HG03064 (cell line): Measurements from ENCODE around the gene GOLT1A.
"Not testable (repeated sequence)": the region's sequence is repeated elsewhere in the genome, so short reads cannot be mapped to it uniquely, and the experiment has no call there.

Experiments
- ATAC-seq: cut with Tn5 transposase; IDR thresholded peaks from one replicate; pipeline ENCODE4 v1.9.1; 2021; ENCODE audit warnings: low read depth; ENCODE audit not compliant: unreplicated experiment

GOLT1A gene

GRCh38 chr1:204249736-204250427 is 36.1 kb upstream of the GOLT1A start:
- ATAC-seq = no peak

- no peak for ATAC-seq
Observed at GRCh38 chr1:204248954-204249353, 35.2 kb upstream of the GOLT1A start.

- ATAC-seq = no peak
Observed at GRCh38 chr1:204246876-204247275, 33.1 kb upstream of the GOLT1A start.

DNA sequence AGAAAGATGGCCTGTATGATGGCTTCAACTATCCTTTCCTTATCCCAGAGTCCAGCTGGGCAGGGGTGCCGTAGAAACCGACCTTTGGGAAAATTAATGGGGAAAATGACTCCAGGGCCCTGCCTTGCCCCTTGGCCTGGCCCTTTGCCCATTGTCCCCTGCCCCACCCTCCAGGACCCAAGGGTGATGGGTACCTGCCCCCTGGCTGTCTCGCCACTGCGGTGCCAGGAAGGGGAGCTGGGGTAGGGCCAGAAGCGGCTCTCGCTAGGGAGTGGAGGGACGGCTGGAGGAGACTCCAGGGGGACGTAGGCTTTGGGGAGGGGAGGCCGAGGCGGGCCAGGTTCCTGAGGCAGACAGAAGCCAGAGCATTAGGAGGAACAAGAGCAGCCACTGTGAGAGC is 29.1 kb upstream of the GOLT1A start:
- no peak for ATAC-seq

DNA sequence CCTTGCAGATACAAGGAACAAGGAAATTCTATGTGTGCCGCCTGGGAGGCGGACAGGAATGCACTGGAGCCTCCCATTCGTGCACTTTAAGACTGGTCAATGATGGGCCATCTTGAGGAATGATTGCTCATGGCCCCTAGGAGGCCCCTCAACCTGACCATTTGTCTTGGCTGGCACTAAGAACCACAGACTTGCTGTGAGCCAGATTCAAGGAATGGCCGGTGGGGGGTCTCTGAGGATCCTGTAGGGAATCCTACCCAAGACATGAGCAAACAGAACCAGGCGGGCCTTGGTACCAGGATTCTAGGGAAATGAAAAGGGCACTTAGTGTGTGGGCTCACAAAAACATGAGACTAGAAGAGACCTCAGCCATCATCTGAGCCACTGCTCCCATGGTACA is 28.1 kb upstream of the GOLT1A start:
- ATAC-seq = no peak

DNA sequence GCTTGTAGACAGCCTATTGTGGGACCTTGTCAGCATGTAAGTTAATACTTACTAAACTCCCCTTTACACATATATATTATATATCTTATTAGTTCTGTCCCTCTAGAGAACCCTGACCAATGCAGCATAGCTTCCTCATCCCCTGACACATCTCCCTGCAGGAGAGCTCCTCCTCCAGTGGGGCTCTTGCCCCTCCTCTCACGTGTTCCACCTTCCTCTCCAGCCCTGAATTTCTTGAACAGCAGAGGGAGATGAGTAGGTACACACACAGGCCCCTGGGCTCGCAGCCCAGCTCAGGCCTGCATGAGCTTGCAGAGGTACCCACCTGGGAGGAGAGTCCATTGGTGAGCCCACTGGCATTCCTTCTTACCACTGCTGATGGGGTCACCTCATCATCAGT is 27.3 kb upstream of the GOLT1A start:
- ATAC-seq = no peak

DNA sequence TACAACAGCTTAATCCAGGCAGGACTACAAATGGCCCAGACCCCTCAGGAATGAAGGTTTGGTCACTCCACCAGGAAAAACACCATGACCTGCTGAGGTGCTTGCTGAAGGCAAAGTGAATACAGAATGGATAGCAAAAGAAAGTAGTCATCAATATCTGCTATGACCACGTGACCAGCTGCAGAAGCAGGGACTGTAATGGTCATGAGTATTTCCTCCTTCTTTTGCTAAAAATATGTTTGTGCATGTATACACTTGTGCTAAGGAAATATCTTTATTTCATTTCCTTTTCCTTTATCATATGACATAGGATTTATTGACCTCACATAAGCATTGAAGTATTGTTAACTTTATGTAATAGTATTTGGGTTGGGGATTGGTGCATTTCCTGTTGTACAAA is 26.4 kb upstream of the GOLT1A start:
- ATAC-seq = no peak

GRCh38 chr1:204239401-204239800 is 25.6 kb upstream of the GOLT1A start:
- not testable (repeated sequence) for ATAC-seq

- ATAC-seq = not testable (repeated sequence)
Observed at GRCh38 chr1:204238520-204238919, 24.7 kb upstream of the GOLT1A start.

DNA sequence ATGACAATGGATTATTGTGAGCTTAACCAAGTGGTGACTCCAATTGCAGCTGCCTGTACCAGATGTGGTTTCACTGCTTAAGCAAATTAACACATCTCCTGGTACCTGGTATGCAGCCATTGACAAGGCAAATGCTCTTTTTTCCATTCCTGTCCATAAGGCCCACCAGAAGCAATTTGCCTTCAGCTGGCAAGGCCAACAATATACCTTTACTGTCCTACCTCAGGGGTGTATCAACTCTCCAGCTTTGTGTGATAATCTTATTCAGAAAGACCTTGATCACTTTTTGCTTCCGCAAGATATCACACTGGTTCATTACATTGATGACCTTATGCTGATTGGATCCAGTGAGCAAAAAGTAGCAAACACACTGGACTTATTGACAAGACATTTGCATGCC is 23.7 kb upstream of the GOLT1A start:
- not testable (repeated sequence) for ATAC-seq

- ATAC-seq = no peak
Observed at GRCh38 chr1:204232526-204232925, 18.7 kb upstream of the GOLT1A start.

DNA sequence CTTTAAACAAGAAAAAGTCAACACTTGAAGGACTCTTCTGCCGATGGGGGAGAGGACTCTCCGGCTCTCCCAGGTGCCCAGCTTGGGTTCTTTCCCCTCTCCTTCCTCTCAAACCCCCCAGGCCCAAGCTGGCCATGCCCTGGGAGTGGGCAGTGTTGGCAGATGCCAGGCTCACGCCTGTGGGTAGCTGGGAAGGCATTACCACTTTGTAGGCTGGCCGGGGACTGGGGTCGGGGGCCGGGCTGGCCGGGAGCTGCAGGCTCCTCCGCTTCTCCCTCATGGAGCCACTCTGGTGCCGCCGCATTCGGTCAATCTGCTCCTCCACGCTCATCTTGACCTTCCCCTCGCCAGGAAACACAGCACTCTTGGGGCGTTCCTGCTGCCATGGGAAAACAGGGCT is 16.4 kb upstream of the GOLT1A start:
- ATAC-seq = no peak

DNA sequence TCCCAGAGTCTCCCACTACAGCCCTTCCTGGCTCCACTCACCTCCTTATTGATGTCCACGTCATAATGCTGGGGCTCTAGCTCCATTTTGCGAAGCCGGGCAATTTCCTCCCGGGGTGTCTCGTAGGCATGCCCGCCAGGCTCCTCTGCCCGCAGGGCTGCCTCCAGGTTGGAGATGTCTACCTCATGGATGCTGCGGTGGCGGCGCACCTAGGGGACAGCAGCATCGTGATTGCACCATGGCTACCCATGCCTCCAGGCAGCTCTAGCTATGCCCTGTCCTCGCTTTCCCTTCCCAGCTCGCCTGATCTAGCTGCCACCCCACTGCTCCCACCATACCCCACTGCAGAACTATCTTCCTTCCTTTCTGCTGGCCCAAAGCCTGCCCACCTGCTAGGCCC is 15.1 kb upstream of the GOLT1A start:
- no peak for ATAC-seq

- ATAC-seq = no peak
Observed at GRCh38 chr1:204227996-204228785, 14.4 kb upstream of the GOLT1A start.

GRCh38 chr1:204227351-204227750 is 13.6 kb upstream of the GOLT1A start:
- ATAC-seq = no peak

DNA sequence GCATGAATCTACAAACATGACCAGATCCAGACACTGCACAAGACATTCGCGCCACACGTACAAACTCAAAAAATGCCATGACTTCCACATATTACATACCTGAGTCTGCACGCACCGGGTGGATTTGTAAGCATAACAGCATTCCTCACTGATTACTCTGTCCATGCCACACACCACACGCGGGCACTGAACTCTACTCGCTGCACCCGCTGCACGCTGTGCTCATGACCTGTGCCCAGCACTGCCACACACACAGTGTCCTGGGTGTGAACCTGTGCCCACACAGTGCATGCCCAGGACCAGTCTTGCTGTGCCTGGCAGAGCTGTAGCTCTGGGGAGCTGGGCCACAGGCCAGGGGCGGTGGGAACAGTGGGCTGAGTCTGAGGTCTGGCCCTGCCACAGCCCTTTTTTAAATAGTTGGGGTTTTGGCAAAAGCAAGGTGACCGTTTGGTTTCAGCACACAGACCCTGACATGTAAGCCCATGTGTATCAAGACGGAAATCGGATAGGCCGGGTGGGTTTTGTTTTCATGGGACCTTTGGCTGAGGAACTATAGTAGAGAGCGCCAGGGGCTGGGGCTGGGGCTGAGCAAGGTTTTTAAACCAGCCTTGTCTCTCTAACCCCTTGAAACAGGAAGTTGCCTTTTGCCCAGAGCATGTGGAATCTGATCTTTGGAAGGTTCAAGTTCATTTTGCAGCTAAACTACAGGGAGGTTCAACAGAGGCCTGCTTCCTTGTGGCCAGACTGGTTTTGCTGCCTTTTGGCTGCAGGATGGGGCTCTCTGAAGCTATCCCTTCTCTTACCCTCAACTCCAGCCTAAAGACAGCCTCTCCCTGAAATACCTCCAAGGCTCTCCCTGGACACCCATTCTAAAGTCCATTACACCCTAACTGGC is 12.3 kb upstream of the GOLT1A start:
- ATAC-seq = no peak

GRCh38 chr1:204224655-204225054 is 10.9 kb upstream of the GOLT1A start:
- ATAC-seq = no peak

- ATAC-seq = no peak
Observed at GRCh38 chr1:204223129-204223860, 9.5 kb upstream of the GOLT1A start.

DNA sequence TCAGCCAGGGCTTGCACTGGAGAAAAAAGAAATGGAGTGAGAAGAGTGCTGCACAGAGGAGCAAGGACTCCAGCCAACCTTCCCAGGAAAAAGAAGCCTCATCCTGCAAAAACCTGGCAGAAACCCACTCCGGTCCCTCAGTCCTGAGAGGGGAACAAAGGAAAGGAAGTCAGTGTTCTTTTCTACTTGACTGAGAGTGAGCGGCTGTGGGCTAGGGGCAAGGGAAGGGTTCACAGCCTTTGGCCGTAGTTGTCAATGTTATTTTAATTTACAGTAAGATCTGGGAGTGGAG is 8.9 kb upstream of the GOLT1A start:
- no peak for ATAC-seq

- no peak for ATAC-seq
Observed at GRCh38 chr1:204222006-204222763, 8.4 kb upstream of the GOLT1A start.
